HCT116 (cell line): Measurements from ENCODE around the gene WDR64. TPM values are rescaled to one million over a fixed set of nuclear protein-coding genes. Genes with fewer than 3 reads are reported as not detected.

Experiments used
- ATAC-seq: fragments of 200-7000 bp; cut with Tn5 transposase; 2 replicates; pipeline ENCODE4 v1.9.1; 2020; ENCODE audit warnings: mild to moderate bottlenecking, moderate library complexity
- BruUV-seq: library from RNA; stranded (reverse); fragments of 400-500 nt; replicated peaks from 2 replicates; lab custom pipeline; 2021; lab: Mats Ljungman, UMichigan
- CTCF ChIA-PET: fragments of 300-600 bp; sonication (Branson Sonifier 250); formaldehyde crosslinking; loops from one replicate; lab custom pipeline; 2021; ENCODE audit warnings: antibody characterized with exemption; lab: Charles Lee
- POLR2A ChIA-PET: fragments of 300-600, 350-600 bp; sonication (Branson Sonifier 250); formaldehyde crosslinking; loops from one replicate; lab custom pipeline; 2021; ENCODE audit warnings: antibody characterized with exemption; lab: Charles Lee
- RAD21 ChIA-PET, 2 experiments: fragments of 300-600 bp; sonication (Branson Sonifier 250); formaldehyde crosslinking; loops; one replicate each; lab custom pipeline; 2023; ENCODE audit warnings: low total read pairs in 2 of 2; ENCODE audit not compliant: uncharacterized antibody in 2 of 2, unreplicated experiment in 2 of 2, low non-redundant PET in 1 of 2; lab: Charles Lee
- DNase-seq: peaks from one replicate; pipeline ENCODE4 v3.0.0-alpha.2; 2010; ENCODE audit warnings: low read depth, low spot score
- H2AFZ ChIP-seq: fragments of 200-600 bp; shearing (Covaris generic), sonication (generic); 2 replicates; pipeline ENCODE4 v1.6.1; 2017; ENCODE audit warnings: low read depth, mixed run types, mixed read lengths, antibody characterized with exemption, low read length; ENCODE audit not compliant: poor library complexity, severe bottlenecking
- H3K27ac ChIP-seq: 2 replicates; pipeline ENCODE4 v1.5.1; 2012; ENCODE audit warnings: low read depth, low read length
- H3K27me3 ChIP-seq: fragments of 200-600 bp; sonication (generic); 2 replicates; pipeline ENCODE4 v1.6.1; 2016; ENCODE audit warnings: mixed run types, low read length, mixed read lengths; ENCODE audit not compliant: insufficient read depth
- H3K36me3 ChIP-seq, 2 experiments: fragments of 200-500 bp in 1 of 2; fragments of 200-600 bp in 1 of 2; sonication (Bioruptor generic) in 1 of 2; sonication (generic) in 1 of 2; 2 replicates each; pipeline versions ENCODE4 v1.5.1 to v1.6.1; 2014 to 2016; ENCODE audit warnings: low read length in 2 of 2, inconsistent platforms in 1 of 2, mixed read lengths in 1 of 2, mixed run types in 1 of 2; ENCODE audit not compliant: insufficient read depth in 2 of 2, control insufficient read depth in 1 of 2
- H3K4me1 ChIP-seq, 2 experiments: fragments of 200-600 bp in 1 of 2; sonication (generic) in 1 of 2; 2 replicates each; pipeline versions ENCODE4 v1.5.1 to v1.6.1; 2012 to 2017; ENCODE audit warnings: low read length in 2 of 2, inconsistent platforms in 1 of 2, mild to moderate bottlenecking in 1 of 2, mixed read lengths in 1 of 2, mixed run types in 1 of 2, moderate library complexity in 1 of 2; ENCODE audit not compliant: insufficient read depth in 2 of 2, control insufficient read depth in 1 of 2
- H3K4me2 ChIP-seq: fragments of 200-600 bp; sonication (generic); 2 replicates; pipeline ENCODE4 v1.6.1; 2017; ENCODE audit warnings: mixed run types, low read length, mixed read lengths
- H3K4me3 ChIP-seq, 2 experiments: fragments of 200-600 bp in 1 of 2; sonication (generic) in 1 of 2; replicated peaks in 1 of 2; 2 replicates each; pipeline ENCODE4 v1.5.1; 2011 to 2016; ENCODE audit warnings: low read length in 2 of 2, control low read depth in 1 of 2, low read depth in 1 of 2, mild to moderate bottlenecking in 1 of 2, mixed read lengths in 1 of 2, mixed run types in 1 of 2
- H3K79me2 ChIP-seq: fragments of 200-600 bp; sonication (generic); 2 replicates; pipeline ENCODE4 v1.6.1; 2017; ENCODE audit warnings: mild to moderate bottlenecking, mixed run types, low read length, moderate library complexity, mixed read lengths; ENCODE audit not compliant: insufficient read depth
- H3K9ac ChIP-seq: fragments of 200-600 bp; sonication (generic); 2 replicates; pipeline ENCODE4 v1.6.1; 2016; ENCODE audit warnings: low read length, mixed read lengths
- H3K9me2 ChIP-seq: fragments of 200-600 bp; sonication (generic), shearing (Covaris generic); 2 replicates; pipeline ENCODE4 v1.6.1; 2017; ENCODE audit warnings: mixed run types, mild to moderate bottlenecking, moderate library complexity; ENCODE audit not compliant: insufficient read depth
- H3K9me3 ChIP-seq, 2 experiments: fragments of 200-500 bp in 1 of 2; fragments of 200-600 bp in 1 of 2; sonication (Bioruptor generic) in 1 of 2; sonication (generic) in 1 of 2; 2 replicates each; pipeline ENCODE4 v1.6.1; 2014 to 2017; ENCODE audit warnings: low read length in 2 of 2, mixed read lengths in 2 of 2, inconsistent platforms in 1 of 2, low read depth in 1 of 2, mild to moderate bottlenecking in 1 of 2, mixed run types in 1 of 2, moderate library complexity in 1 of 2; ENCODE audit not compliant: control insufficient read depth in 1 of 2, insufficient read depth in 1 of 2
- H4K20me1 ChIP-seq: fragments of 200-600 bp; sonication (generic), shearing (Covaris generic); 2 replicates; pipeline ENCODE4 v1.6.1; 2017; ENCODE audit warnings: mixed run types, mild to moderate bottlenecking, moderate library complexity; ENCODE audit not compliant: insufficient read depth
- CEBPB ChIP-seq: IDR thresholded peaks from 2 replicates; pipeline ENCODE4 v1.6.1; 2012; ENCODE audit warnings: low read depth
- ELF1 ChIP-seq: IDR thresholded peaks from 2 replicates; pipeline ENCODE4 v1.6.1; 2012; ENCODE audit warnings: low read depth, borderline replicate concordance
- FOSL1 ChIP-seq: IDR thresholded peaks from 2 replicates; pipeline ENCODE4 v1.6.1; 2012; ENCODE audit warnings: low read depth
- POLR2AphosphoS5 ChIP-seq: IDR thresholded peaks from 2 replicates; pipeline ENCODE4 v1.6.1; 2011; ENCODE audit warnings: mild to moderate bottlenecking, low read depth, low read length, moderate library complexity
- SIN3A ChIP-seq: IDR thresholded peaks from 2 replicates; pipeline ENCODE4 v1.6.1; 2012; ENCODE audit warnings: low read depth
- SP1 ChIP-seq: IDR thresholded peaks from 2 replicates; pipeline ENCODE4 v1.6.1; 2012; ENCODE audit warnings: low read depth
- SRF ChIP-seq: IDR thresholded peaks from 2 replicates; pipeline ENCODE4 v1.6.1; 2012; ENCODE audit warnings: low read depth
- TCF7L2 ChIP-seq: IDR thresholded peaks from 2 replicates; pipeline ENCODE4 v1.7.0; 2011; ENCODE audit warnings: borderline replicate concordance, inconsistent platforms; ENCODE audit not compliant: insufficient read depth, insufficient read length; ENCODE audit errors: extremely low read depth
- YY1 ChIP-seq: IDR thresholded peaks from 2 replicates; pipeline ENCODE4 v1.6.1; 2011; ENCODE audit warnings: low read length, low read depth, moderate library complexity, mild to moderate bottlenecking; ENCODE audit not compliant: insufficient replicate concordance; ENCODE audit errors: extremely low read depth
- ZNF274 ChIP-seq: fragments of 200-500 bp; sonication (Bioruptor generic); IDR thresholded peaks from 2 replicates; pipeline ENCODE4 v1.6.1; 2014; ENCODE audit warnings: mild to moderate bottlenecking, low read depth, low read length, inconsistent platforms
- intact Hi-C: fragments of 100-400 bp; cut with micrococcal nuclease; formaldehyde crosslinking; loops from 2 replicates; pipeline ENCODE4 v1.10.0; 2022
- total RNA-seq: library from RNA; stranded (reverse); gene quantifications from one replicate; pipeline ENCODE4 v1.2.1, GENCODE V29; 2021; ENCODE audit not compliant: unreplicated experiment
- TF ChIP-seq, protein P1 (sequence below): IDR thresholded peaks from 2 replicates; pipeline ENCODE4 v1.6.1; 2012
- TF ChIP-seq, protein P2 (sequence below): IDR thresholded peaks from 2 replicates; pipeline ENCODE4 v1.6.1; 2011; ENCODE audit warnings: mild to moderate bottlenecking, low read length, moderate library complexity; ENCODE audit not compliant: insufficient replicate concordance; ENCODE audit errors: extremely low read depth
- TF ChIP-seq, protein P3 (sequence below), 3 experiments: fragments of 200-600 bp in 1 of 3; sonication (generic) in 1 of 3; IDR thresholded peaks in 2 of 3; conservative IDR thresholded peaks in 1 of 3; 2 replicates each; pipeline ENCODE4 v1.5.1; 2012 to 2017; ENCODE audit warnings: low read depth in 2 of 3, low read length in 2 of 3, antibody characterized with exemption in 1 of 3, borderline replicate concordance in 1 of 3, control low read depth in 1 of 3, mild to moderate bottlenecking in 1 of 3, mixed read lengths in 1 of 3, mixed run types in 1 of 3, moderate library complexity in 1 of 3; ENCODE audit not compliant: insufficient read depth in 1 of 3

Gene WDR64
- total RNA-seq, 1 experiment from 2014 or later, result not detected

DNA sequence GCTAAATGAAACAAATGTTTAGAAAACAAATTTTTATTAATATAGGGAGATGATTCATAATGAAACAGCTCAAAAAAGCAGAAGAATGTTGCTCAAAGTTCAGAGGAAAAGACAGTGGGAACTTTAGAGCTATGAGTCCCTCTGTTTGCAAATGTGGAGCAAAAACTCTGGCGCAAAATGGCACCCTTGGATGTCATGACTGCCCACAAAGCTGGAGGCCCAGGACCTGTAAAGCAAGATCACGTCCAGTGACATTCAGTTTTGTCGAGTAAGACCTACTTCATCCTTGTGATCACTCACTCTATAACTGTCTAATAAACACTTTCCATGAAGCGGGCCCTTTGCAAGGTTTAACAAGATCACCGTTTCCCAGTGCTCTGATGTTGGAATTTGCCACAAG lies 186.8 kb downstream of the WDR64 start:
- Histone ChIP-seq H4K20me1 (no peaks in the 10 kb centered on the region), H3K27ac (no peak overlapping the region), H3K27me3 (no peaks in the 10 kb centered on the region), H3K9me2 (no peaks in the 10 kb centered on the region), H3K36me3 (no peaks in the 10 kb centered on the region), H3K4me2 (no peak overlapping the region), H2AFZ (no peak overlapping the region), H3K79me2 (no peaks in the 10 kb centered on the region), H3K4me1 (no peaks in the 10 kb centered on the region), H3K9me3 (no peaks in the 10 kb centered on the region), H3K9ac (no peak overlapping the region), H3K4me3 (no peak overlapping the region)
- RAD21 ChIA-PET, result no interaction called here
- DNase-seq (no peak), ATAC-seq (no peak)
- BruUV-seq, result no TSS peak
- TF ChIP-seq ELF1, result no peak
- no peak for TF ChIP-seq CEBPB
- no peak for TF ChIP-seq SRF
- TF ChIP-seq, protein P1, sequence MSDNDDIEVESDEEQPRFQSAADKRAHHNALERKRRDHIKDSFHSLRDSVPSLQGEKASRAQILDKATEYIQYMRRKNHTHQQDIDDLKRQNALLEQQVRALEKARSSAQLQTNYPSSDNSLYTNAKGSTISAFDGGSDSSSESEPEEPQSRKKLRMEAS, result no peak
- TF ChIP-seq, protein P2, sequence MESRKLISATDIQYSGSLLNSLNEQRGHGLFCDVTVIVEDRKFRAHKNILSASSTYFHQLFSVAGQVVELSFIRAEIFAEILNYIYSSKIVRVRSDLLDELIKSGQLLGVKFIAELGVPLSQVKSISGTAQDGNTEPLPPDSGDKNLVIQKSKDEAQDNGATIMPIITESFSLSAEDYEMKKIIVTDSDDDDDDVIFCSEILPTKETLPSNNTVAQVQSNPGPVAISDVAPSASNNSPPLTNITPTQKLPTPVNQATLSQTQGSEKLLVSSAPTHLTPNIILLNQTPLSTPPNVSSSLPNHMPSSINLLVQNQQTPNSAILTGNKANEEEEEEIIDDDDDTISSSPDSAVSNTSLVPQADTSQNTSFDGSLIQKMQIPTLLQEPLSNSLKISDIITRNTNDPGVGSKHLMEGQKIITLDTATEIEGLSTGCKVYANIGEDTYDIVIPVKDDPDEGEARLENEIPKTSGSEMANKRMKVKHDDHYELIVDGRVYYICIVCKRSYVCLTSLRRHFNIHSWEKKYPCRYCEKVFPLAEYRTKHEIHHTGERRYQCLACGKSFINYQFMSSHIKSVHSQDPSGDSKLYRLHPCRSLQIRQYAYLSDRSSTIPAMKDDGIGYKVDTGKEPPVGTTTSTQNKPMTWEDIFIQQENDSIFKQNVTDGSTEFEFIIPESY, result no peak
- TF ChIP-seq ZNF274, result no peak
- TF ChIP-seq SIN3A, result no peak
- TF ChIP-seq TCF7L2, result no peak
- TF ChIP-seq FOSL1, result no peak
- no peak for TF ChIP-seq YY1
- no peak for TF ChIP-seq SP1
- no peak for TF ChIP-seq POLR2AphosphoS5
- TF ChIP-seq, protein P3, sequence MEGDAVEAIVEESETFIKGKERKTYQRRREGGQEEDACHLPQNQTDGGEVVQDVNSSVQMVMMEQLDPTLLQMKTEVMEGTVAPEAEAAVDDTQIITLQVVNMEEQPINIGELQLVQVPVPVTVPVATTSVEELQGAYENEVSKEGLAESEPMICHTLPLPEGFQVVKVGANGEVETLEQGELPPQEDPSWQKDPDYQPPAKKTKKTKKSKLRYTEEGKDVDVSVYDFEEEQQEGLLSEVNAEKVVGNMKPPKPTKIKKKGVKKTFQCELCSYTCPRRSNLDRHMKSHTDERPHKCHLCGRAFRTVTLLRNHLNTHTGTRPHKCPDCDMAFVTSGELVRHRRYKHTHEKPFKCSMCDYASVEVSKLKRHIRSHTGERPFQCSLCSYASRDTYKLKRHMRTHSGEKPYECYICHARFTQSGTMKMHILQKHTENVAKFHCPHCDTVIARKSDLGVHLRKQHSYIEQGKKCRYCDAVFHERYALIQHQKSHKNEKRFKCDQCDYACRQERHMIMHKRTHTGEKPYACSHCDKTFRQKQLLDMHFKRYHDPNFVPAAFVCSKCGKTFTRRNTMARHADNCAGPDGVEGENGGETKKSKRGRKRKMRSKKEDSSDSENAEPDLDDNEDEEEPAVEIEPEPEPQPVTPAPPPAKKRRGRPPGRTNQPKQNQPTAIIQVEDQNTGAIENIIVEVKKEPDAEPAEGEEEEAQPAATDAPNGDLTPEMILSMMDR (IDR thresholded peaks at IDR 0.05 in 2 of 3, conservative IDR thresholded peaks at IDR 0.05 in 1 of 3; ENCODE audit: borderline replicate concordance in 1 of 3, insufficient read depth in 1 of 3, low read depth in 2 of 3, low read length in 2 of 3), result no peak
- POLR2A ChIA-PET, result no interaction called here
- intact Hi-C loops, result no loop called here
- CTCF ChIA-PET, result interaction anchor here (1.5 kb wide), 1 partner anchor 228 kb away, joined by 7 read pairs; no protein-coding TSS in a partner anchor
